ENCODE results near the gene NLRP5.

NLRP5 gene

DNA sequence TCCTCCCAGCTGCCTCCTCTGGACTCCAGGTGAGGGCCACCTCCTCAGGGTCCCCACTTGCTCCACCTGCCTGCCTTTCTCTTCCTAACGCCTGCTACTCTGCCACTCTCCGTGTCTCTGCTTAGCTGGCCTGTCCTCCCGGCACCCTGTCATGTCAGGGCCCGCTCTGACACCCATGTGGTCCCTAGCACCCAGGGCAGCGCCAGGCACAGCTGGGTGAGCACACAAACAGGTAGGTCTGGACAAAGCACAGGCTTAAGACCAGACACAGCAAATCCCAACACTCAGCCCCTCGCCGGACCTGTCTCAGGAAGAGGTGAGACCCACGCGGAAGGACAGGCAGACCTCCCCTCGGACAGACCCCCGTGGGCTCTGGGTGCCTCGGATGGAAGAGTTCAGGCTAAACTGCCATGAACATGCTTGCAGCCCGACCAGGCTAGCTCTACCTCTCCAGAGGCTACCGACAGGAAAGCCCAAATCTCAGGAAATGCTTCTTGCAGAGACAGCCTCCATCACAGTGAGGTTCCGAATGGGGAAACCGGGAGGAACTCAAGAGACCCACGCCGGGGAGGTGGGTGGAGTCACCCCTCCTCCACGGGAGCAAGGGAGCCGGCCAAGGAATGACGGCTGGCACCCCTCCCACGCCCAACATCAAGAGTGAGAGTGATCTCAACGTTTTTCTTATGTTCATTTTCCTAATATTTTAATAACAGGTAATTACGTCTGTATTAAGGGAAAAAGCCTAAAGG lies 122.0 kb downstream of the NLRP5 start:
- H3K27ac ChIP-seq (ENCODE audit: low read depth, low read length): no peak overlapping the region
- H3F3A ChIP-seq (ENCODE audit: control insufficient read depth, insufficient read depth): peaks cover 7% of the 10 kb centered on the region
- H4K20me1 ChIP-seq (ENCODE audit: control insufficient read depth, insufficient read depth, low read depth, low read length): peaks cover 25% of the 10 kb centered on the region; the same call in 1 of the 2 replicates
- peaks cover 9% of the 10 kb centered on the region; the same call in 1 of the 2 replicates for H3K36me3 ChIP-seq (ENCODE audit: control insufficient read depth, low read length)
- H3K9me2 ChIP-seq (replicated peaks; ENCODE audit: control insufficient read depth, low read length): no peaks in the 10 kb centered on the region
- TF ChIP-seq, protein P1, sequence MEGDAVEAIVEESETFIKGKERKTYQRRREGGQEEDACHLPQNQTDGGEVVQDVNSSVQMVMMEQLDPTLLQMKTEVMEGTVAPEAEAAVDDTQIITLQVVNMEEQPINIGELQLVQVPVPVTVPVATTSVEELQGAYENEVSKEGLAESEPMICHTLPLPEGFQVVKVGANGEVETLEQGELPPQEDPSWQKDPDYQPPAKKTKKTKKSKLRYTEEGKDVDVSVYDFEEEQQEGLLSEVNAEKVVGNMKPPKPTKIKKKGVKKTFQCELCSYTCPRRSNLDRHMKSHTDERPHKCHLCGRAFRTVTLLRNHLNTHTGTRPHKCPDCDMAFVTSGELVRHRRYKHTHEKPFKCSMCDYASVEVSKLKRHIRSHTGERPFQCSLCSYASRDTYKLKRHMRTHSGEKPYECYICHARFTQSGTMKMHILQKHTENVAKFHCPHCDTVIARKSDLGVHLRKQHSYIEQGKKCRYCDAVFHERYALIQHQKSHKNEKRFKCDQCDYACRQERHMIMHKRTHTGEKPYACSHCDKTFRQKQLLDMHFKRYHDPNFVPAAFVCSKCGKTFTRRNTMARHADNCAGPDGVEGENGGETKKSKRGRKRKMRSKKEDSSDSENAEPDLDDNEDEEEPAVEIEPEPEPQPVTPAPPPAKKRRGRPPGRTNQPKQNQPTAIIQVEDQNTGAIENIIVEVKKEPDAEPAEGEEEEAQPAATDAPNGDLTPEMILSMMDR (IDR thresholded peaks at IDR 0.05; ENCODE audit: low read depth, low read length, poor library complexity, severe bottlenecking): no peak
- no peak for TF ChIP-seq EZH2phosphoT487 (IDR thresholded peaks at IDR 0.05; ENCODE audit: borderline replicate concordance, low read length)
- no peak overlapping the region for H3K4me2 ChIP-seq (ENCODE audit: low read length)
- H3K4me1 ChIP-seq (ENCODE audit: control insufficient read depth, low read length): peaks cover 59% of the 10 kb centered on the region
- H3K4me3 ChIP-seq (ENCODE audit: low read length): no peak overlapping the region
- H3K27me3 ChIP-seq (ENCODE audit: control insufficient read depth, low read length): no peaks in the 10 kb centered on the region
- H3K79me2 ChIP-seq (ENCODE audit: control insufficient read depth, low read length): peaks cover 95% of the 10 kb centered on the region
- H3K9me3 ChIP-seq (ENCODE audit: control insufficient read depth, insufficient read depth, low read length): no peaks in the 10 kb centered on the region

DNA sequence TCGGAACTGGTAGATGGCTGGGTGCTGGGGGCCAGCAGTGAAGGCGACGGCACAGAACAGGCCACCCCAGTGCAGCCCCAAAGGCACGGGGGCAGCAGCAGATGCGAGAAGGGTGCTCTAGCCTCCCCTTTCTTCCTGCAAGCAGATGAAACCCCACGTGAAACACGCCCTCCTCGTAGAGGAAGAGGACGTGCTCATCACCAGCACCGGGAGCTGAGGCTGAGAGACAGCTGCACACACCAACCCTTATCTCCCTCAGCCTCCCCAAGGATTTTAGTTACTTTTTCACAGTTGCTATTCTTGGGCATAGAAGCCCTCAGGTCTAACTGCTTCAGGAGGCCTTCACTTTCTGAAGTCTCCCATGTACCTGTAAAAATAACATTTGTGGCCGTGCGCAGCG lies 122.7 kb downstream of the NLRP5 start:
- Histone ChIP-seq H3K9me2 (replicated peaks; ENCODE audit: control insufficient read depth, low read length) (no peaks in the 10 kb centered on the region), H3K27me3 (ENCODE audit: control insufficient read depth, low read length) (no peaks in the 10 kb centered on the region), H3K36me3 (ENCODE audit: control insufficient read depth, low read length) (peaks cover 9% of the 10 kb centered on the region; the same call in 1 of the 2 replicates), H4K20me1 (ENCODE audit: control insufficient read depth, insufficient read depth, low read depth, low read length) (peaks cover 25% of the 10 kb centered on the region; the same call in 1 of the 2 replicates), H3K4me2 (ENCODE audit: low read length) (peak overlapping the region; percentile 30; the same call in 1 of the 2 replicates), H3K79me2 (ENCODE audit: control insufficient read depth, low read length) (peaks cover 100% of the 10 kb centered on the region), H3K4me3 (ENCODE audit: low read length) (no peak overlapping the region), H3K27ac (ENCODE audit: low read depth, low read length) (no peak overlapping the region), H3F3A (ENCODE audit: control insufficient read depth, insufficient read depth) (peaks cover 7% of the 10 kb centered on the region), H3K9me3 (ENCODE audit: control insufficient read depth, insufficient read depth, low read length) (no peaks in the 10 kb centered on the region), H3K4me1 (ENCODE audit: control insufficient read depth, low read length) (peaks cover 65% of the 10 kb centered on the region)
- no peak for TF ChIP-seq EZH2phosphoT487 (IDR thresholded peaks at IDR 0.05; ENCODE audit: borderline replicate concordance, low read length)
- TF ChIP-seq, protein P1 (IDR thresholded peaks at IDR 0.05; ENCODE audit: low read depth, low read length, poor library complexity, severe bottlenecking): no peak

DNA sequence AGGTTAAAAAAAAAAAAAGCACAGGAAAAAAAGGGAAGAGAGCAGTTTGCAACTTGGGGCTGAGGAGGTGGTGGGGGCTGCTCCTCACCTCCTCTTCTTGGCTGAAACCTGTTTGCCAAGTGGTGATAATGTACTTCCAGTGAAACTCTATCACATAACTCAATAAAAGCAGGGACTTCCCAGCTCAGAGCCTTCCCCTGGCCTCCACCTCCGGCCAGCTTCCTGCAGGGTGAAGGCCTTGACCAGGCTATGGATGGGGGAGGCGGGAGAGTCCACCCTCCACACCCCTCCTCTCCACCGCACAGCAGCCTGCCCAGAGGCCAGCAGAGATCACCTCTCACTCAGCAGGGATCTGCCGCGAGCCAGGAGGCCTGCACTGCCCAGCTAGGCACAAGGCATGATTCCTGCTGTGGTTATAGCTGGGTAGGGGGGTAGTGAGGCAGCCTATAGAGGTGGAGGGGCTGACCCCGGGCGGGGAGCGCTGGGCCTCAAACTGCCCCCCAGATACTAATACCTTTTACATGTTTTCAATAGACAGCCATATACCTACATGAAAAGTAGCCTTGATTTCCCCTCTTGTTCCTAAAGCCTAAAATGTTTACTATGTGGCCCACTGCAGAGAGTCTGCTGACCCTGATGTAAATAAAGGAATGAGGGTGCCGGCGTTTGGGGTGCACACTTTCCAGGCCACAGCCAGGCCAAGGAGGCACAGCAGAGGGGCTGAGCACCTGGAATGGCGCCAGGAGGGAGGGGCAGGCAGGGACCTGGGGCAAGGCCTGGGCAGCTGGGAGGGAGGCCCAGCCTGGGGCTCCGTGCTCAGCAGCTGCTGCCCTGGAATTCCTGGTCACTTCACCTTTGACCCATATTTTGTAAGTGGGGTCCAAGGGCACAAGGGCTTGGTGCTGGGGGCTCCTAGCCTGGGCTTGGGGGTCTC lies 124.2 kb downstream of the NLRP5 start:
- Histone ChIP-seq H3K4me3 (ENCODE audit: low read length) (peak overlapping the region; percentile 66), H4K20me1 (ENCODE audit: control insufficient read depth, insufficient read depth, low read depth, low read length) (peaks cover 21% of the 10 kb centered on the region; the same call in 1 of the 2 replicates), H3K9me2 (replicated peaks; ENCODE audit: control insufficient read depth, low read length) (no peaks in the 10 kb centered on the region), H3K27ac (ENCODE audit: low read depth, low read length) (peak overlapping the region; percentile 72), H3K4me2 (ENCODE audit: low read length) (peak overlapping the region; percentile 93), H3K79me2 (ENCODE audit: control insufficient read depth, low read length) (peaks cover 100% of the 10 kb centered on the region), H3K4me1 (ENCODE audit: control insufficient read depth, low read length) (peaks cover 66% of the 10 kb centered on the region), H3K36me3 (ENCODE audit: control insufficient read depth, low read length) (peaks cover 9% of the 10 kb centered on the region; the same call in 1 of the 2 replicates), H3F3A (ENCODE audit: control insufficient read depth, insufficient read depth) (peaks cover 7% of the 10 kb centered on the region), H3K27me3 (ENCODE audit: control insufficient read depth, low read length) (no peaks in the 10 kb centered on the region), H3K9me3 (ENCODE audit: control insufficient read depth, insufficient read depth, low read length) (no peaks in the 10 kb centered on the region)
- no peak for TF ChIP-seq EZH2phosphoT487 (IDR thresholded peaks at IDR 0.05; ENCODE audit: borderline replicate concordance, low read length)
- TF ChIP-seq, protein P1 (IDR thresholded peaks at IDR 0.05; ENCODE audit: low read depth, low read length, poor library complexity, severe bottlenecking): no peak

Data from DOHH2 (cell line).